Muscle layer of colon (tissue), 2 donors: Measurements from ENCODE around the gene EDRF1.

Experiments
- H3K27ac ChIP-seq: one replicate; pipeline ENCODE4 v1.7.0; 2013; ENCODE audit warnings: low read depth, mild to moderate bottlenecking, low read length, moderate library complexity
- H3K27me3 ChIP-seq, 2 donors: one replicate each; pipeline ENCODE4 v1.7.0; 2013; ENCODE audit warnings: low read length in 2 of 2, mild to moderate bottlenecking in 2 of 2; ENCODE audit not compliant: insufficient read depth in 2 of 2, control insufficient read depth in 1 of 2
- H3K36me3 ChIP-seq: one replicate; pipeline ENCODE4 v1.7.0; 2013; ENCODE audit warnings: mild to moderate bottlenecking, low read length; ENCODE audit not compliant: insufficient read depth
- H3K4me1 ChIP-seq: one replicate; pipeline ENCODE4 v1.7.0; 2013; ENCODE audit warnings: mild to moderate bottlenecking, low read length; ENCODE audit not compliant: insufficient read depth
- H3K4me3 ChIP-seq, 2 donors: one replicate each; pipeline ENCODE4 v1.7.0; 2013; ENCODE audit warnings: low read length in 2 of 2, low read depth in 1 of 2, mild to moderate bottlenecking in 1 of 2, moderate library complexity in 1 of 2
- H3K9ac ChIP-seq: one replicate; pipeline ENCODE4 v1.7.0; 2013; ENCODE audit warnings: low read length
- H3K9me3 ChIP-seq: one replicate; pipeline ENCODE4 v1.7.0; 2013; ENCODE audit warnings: mild to moderate bottlenecking, low read length
- donor health status: abdominal sarcoma.
- donor health status: Adenocarcinoma of cecum.

The EDRF1 gene, protein sequence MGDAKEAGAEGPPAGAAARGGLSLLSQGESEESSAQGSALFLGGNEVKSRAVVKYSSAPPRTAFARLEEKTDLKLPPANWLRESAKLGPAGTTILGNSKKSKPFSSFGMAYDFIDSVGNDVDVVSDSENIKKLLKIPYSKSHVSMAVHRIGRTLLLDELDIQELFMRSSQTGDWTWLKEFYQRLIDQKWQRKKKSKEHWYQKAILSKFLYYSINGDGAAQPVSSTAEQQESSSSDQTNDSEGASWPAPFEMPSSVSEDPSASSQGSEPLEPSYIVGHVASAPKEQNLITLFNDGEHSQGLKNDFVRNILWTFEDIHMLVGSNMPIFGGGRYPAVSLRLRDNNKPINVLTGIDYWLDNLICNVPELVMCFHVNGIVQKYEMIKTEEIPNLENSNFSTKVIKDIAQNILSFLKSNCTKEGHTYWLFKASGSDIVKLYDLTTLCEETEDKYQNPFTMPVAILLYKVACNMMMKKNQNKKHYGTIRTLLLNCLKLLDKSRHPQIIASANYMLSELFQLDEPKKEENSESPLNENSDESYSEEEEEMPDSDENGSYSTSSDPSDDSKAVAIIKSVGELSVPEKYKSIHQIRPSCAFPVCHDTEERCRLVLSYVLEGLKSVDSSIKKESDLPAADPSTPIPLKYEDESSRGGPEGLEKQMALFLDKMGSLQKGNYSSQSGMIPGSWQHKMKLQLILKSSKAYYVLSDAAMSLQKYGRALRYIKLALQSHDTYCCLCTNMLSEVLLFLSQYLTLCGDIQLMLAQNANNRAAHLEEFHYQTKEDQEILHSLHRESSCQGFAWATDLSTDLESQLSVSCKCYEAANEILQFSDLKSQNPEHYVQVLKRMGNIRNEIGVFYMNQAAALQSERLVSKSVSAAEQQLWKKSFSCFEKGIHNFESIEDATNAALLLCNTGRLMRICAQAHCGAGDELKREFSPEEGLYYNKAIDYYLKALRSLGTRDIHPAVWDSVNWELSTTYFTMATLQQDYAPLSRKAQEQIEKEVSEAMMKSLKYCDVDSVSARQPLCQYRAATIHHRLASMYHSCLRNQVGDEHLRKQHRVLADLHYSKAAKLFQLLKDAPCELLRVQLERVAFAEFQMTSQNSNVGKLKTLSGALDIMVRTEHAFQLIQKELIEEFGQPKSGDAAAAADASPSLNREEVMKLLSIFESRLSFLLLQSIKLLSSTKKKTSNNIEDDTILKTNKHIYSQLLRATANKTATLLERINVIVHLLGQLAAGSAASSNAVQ

GRCh38 chr10:125719173-125720001 is at the start of gene EDRF1:
Gene EDRF1, plus strand, starts transcription at chr10:125719709. Its CDS starts 99 bp downstream, at chr10:125719808.
- Histone ChIP-seq H3K27me3 (no peaks in the 10 kb centered on the region), H3K4me1 (peaks cover 10% of the 10 kb centered on the region), H3K36me3 (peaks cover 30% of the 10 kb centered on the region), H3K9ac (peak within 1 kb of the TSS; percentile 99), H3K4me3 (peak within 1 kb of the TSS; percentile 98 to 100), H3K9me3 (no peaks in the 10 kb centered on the region), H3K27ac (peak within 1 kb of the TSS; percentile 94)

GRCh38 chr10:125672884-125673283 is 46.6 kb upstream of the EDRF1 start:
- no peak overlapping the region for H3K9ac ChIP-seq
- H3K27ac ChIP-seq = no peak overlapping the region
- no peak overlapping the region for H3K4me3 ChIP-seq
- no peaks in the 10 kb centered on the region for H3K4me1 ChIP-seq
- H3K9me3 ChIP-seq = no peaks in the 10 kb centered on the region
- H3K36me3 ChIP-seq = no peaks in the 10 kb centered on the region
- no peaks in the 10 kb centered on the region for H3K27me3 ChIP-seq

DNA sequence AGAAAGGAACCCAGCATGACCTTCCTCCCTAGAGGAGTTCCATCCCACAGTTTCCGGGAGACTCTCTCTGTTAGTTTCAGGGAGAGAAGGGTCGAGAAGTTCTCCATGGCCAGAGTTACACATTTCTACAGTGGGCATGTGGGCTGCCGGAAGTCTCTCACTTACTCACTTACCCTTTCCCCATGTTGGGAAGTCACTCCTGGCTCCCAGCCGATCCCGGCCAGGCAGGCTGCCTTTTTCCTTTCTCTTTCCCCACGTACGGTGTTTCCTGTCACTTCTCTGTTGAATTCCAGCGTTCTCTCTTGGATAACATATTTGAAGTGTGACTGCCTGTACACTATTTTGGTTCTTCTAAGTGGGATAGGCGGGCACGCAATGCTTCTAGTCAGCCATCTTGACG is 40.1 kb upstream of the EDRF1 start:
- Histone ChIP-seq H3K36me3 (no peaks in the 10 kb centered on the region), H3K4me1 (no peaks in the 10 kb centered on the region), H3K4me3 (no peak overlapping the region), H3K9me3 (no peaks in the 10 kb centered on the region), H3K27me3 (no peaks in the 10 kb centered on the region), H3K9ac (no peak overlapping the region), H3K27ac (no peak overlapping the region)

GRCh38 chr10:125683063-125683462 is 36.4 kb upstream of the EDRF1 start, which contains the start of gene TEX36:
Gene TEX36, minus strand, starts transcription at chr10:125683163. Its CDS starts 174 bp downstream, at chr10:125682989.
- Histone ChIP-seq H3K9me3 (no peaks in the 10 kb centered on the region), H3K36me3 (no peaks in the 10 kb centered on the region), H3K9ac (no peak within 1 kb of the TSS), H3K4me3 (no peak within 1 kb of the TSS), H3K27me3 (no peaks in the 10 kb centered on the region), H3K27ac (no peak within 1 kb of the TSS), H3K4me1 (no peaks in the 10 kb centered on the region)

- Histone ChIP-seq H3K9ac (no peak overlapping the region), H3K27ac (no peak overlapping the region), H3K4me3 (no peak overlapping the region), H3K36me3 (no peaks in the 10 kb centered on the region), H3K4me1 (no peaks in the 10 kb centered on the region), H3K9me3 (no peaks in the 10 kb centered on the region), H3K27me3 (no peaks in the 10 kb centered on the region)
These were observed 35.7 kb upstream of the EDRF1 start for GRCh38 chr10:125683821-125684220.

DNA sequence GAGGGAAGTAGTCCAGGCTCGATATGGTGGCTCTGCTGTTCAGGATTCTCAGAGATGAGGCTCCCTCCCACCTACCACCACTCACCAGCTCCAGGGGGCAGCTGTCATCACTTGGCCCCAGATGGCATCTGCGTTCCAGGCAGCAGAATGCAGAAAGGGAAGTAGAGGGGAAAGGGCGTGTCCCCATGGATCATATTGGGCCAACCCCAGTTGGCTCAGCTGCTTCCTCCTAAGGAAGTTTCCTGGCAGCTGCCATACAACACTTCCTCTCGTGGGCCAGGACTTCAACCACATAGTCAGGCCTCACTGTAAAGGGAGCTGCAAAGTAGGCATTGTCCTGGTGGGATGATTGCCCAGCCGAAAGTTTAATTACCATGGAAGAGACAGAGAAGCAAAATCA is 34.9 kb upstream of the EDRF1 start:
- Histone ChIP-seq H3K4me1 (no peaks in the 10 kb centered on the region), H3K9ac (no peak overlapping the region), H3K27me3 (no peaks in the 10 kb centered on the region), H3K4me3 (no peak overlapping the region), H3K9me3 (no peaks in the 10 kb centered on the region), H3K27ac (no peak overlapping the region), H3K36me3 (no peaks in the 10 kb centered on the region)

DNA sequence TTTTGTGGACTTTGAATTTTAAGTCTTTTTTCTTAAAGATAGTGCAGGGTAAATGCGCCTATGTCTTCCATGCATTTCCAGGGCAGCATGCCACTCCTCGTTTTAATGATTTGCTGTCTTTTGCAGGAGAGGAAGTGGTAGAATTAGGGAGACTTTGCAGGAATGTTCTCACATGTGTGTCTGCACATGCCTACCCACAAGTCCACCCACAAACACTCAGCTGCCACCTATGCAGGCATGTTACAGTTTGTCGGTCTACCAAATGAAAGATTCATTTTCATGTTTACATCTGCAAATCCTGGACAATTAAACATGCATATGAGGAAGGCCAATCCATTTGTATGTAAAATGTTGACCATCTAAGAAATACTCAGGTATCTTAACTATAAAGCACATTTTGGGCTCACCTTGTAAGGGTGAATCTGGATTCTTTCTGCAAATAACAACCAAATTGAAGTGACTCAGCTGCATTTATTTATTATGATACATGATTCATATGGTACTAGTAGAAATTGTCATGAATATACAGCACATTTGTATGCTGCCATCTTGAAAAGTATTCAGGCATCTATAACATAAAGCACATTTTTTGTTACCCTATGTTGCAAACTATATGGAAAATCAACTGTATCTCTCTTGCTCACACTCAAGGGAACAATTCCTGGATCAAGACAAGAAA is 31.9 kb upstream of the EDRF1 start:
- Histone ChIP-seq H3K4me1 (no peaks in the 10 kb centered on the region), H3K27me3 (no peaks in the 10 kb centered on the region), H3K36me3 (no peaks in the 10 kb centered on the region), H3K9me3 (no peaks in the 10 kb centered on the region), H3K27ac (no peak overlapping the region), H3K4me3 (no peak overlapping the region), H3K9ac (no peak overlapping the region)

- Histone ChIP-seq H3K4me1 (no peaks in the 10 kb centered on the region), H3K9ac (no peak overlapping the region), H3K27ac (no peak overlapping the region), H3K4me3 (no peak overlapping the region), H3K36me3 (no peaks in the 10 kb centered on the region), H3K9me3 (no peaks in the 10 kb centered on the region), H3K27me3 (no peaks in the 10 kb centered on the region)
These were observed 29.4 kb upstream of the EDRF1 start for GRCh38 chr10:125689955-125690569.

DNA sequence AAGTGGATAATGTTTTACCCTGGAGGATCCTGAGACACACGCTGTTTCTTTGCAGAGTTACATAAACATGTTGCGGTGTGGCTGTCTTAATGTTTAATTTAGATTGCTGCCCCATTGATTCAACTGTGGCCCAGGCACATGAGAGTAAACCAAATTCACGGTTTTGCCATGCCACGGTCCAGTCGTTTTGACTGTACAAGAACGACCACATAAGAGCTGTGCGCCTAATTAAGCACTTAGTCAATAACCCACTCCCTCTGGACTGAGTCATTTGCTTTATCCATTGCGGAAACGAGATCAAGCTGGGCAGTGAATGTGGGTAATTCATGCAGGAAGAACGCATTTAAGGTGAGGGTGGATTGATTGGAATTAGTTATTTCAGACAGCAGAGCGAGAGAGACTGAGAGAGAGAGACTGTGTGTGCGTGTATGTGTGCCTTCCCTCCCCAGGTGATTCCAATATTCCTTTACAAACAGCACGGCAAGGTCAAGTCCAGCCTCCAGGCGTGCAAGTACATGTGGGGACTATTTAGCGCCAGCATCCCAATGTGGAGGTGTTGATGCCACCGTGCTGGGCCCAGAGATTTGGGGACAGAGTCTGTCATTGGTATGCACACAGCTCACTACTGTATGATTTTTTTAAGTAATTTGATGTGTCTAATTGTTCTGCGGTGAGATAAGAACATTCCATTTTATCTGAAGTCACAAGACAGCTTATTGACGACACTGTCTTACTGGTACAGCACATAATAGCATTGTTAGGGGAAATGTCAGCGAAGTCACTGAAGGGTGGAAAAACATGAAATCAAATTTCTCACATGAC is 28.1 kb upstream of the EDRF1 start:
- H3K36me3 ChIP-seq = no peaks in the 10 kb centered on the region
- no peak overlapping the region for H3K27ac ChIP-seq
- H3K27me3 ChIP-seq = no peaks in the 10 kb centered on the region
- H3K4me3 ChIP-seq = no peak overlapping the region
- no peaks in the 10 kb centered on the region for H3K4me1 ChIP-seq
- no peak overlapping the region for H3K9ac ChIP-seq
- no peaks in the 10 kb centered on the region for H3K9me3 ChIP-seq
